ENCODE measurements around the gene TMEM190. TPM values are rescaled to one million over a fixed set of nuclear protein-coding genes. Genes with fewer than 3 reads are reported as not detected.

Gene TMEM190
- total and polyA plus RNA-seq, 12 donors: 0.55 to 63.0 (median 1.7) TPM; not detected in 6

DNA sequence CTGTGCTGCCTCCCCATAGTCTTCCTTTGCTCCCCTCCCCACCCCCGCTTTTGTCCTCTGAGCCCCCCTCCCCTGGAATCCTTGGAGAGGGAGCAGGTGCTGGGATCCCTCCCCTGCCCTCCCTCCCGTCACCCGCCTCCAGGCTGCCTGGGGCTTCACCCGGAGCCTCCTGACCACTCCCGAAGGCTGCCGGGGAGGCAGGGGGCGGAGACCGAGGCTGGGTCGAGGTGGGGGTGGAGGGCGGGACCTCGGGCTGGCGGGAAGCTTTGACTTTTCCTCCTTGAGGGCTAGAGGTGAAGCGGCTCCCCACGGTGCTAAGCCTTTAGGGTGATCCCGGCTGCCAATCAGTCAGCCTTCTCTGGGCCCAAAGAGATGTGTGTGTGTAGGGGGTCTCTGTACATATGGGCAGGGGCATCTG lies 35.4 kb upstream of the TMEM190 start:
- DNase-seq: peak; percentile 70 to 86 (median 81)
- Histone ChIP-seq H3K27ac (no peak overlapping the region), H3K27me3 (no peaks in the 10 kb centered on the region), H3K9me3 (replicated peaks in 1 of 3) (no peaks in the 10 kb centered on the region), H3K36me3 (replicated peaks in 1 of 2) (peaks cover 0 to 21% of the 10 kb centered on the region in 2 donors), H3K4me3 (peak overlapping the region in 2 of 4 donors; percentile 66 to 70), H3K4me1 (replicated peaks in 1 of 2) (peaks cover 14 to 15% of the 10 kb centered on the region in 2 donors)
- TF ChIP-seq, protein P1, sequence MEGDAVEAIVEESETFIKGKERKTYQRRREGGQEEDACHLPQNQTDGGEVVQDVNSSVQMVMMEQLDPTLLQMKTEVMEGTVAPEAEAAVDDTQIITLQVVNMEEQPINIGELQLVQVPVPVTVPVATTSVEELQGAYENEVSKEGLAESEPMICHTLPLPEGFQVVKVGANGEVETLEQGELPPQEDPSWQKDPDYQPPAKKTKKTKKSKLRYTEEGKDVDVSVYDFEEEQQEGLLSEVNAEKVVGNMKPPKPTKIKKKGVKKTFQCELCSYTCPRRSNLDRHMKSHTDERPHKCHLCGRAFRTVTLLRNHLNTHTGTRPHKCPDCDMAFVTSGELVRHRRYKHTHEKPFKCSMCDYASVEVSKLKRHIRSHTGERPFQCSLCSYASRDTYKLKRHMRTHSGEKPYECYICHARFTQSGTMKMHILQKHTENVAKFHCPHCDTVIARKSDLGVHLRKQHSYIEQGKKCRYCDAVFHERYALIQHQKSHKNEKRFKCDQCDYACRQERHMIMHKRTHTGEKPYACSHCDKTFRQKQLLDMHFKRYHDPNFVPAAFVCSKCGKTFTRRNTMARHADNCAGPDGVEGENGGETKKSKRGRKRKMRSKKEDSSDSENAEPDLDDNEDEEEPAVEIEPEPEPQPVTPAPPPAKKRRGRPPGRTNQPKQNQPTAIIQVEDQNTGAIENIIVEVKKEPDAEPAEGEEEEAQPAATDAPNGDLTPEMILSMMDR (IDR thresholded peaks at IDR 0.05): no peak
- TF ChIP-seq POLR2A (IDR thresholded peaks at IDR 0.05): no peak
- 0 to 5% (median 2%) methylated on average over 3 to 15 of the region's 15 CpGs for WGBS, 4 donors
- intact Hi-C loops (cut with DNase I): no loop called here

DNA sequence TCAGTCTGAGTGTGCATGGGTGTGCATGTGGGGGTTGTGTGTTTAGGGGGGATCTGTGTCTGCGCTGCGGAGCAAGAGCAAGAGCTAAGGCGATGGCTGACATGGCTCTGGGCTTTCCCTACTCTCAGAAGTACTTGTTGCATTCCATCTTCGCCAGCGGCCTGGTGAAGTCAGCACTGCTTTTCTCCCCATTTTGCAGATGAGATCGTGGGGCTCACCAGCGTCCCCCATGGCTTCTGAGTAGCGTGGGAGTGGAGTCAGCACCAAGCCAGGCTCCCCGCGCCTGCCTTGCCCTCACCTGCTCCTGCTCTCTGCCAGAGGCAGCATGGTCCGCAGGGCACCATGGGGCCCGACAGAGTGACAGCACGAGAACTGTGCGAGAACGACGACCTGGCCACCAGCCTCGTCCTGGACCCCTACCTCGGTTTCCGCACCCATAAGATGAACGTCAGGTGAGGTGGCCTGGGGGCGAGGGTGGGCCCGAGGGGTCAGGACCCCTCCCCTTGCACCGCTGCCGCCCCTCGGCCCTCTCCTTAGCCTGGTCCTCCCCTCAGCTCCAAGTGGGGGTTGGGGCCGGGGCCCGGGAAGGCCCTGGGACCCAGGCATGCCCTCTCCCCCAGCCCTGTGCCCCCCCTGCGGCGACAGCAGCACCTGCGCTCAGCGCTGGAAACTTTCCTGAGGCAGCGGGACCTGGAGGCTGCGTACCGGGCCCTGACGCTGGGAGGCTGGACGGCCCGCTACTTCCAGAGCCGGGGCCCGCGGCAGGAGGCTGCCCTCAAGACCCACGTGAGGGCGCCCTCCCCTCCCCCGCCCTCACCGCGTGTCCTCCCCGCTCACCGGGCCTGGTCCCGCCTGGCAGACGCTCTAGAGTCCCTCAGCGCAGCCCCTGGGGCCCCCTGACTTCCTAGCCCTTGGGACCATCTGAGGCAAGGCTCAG lies 34.8 kb upstream of the TMEM190 start:
- intact Hi-C loops (cut with DNase I): no loop called here
- TF ChIP-seq, protein P1 (IDR thresholded peaks at IDR 0.05): no peak
- TF ChIP-seq POLR2A (IDR thresholded peaks at IDR 0.05): no peak

GRCh38 chr19:55344444-55344843 lies 32.2 kb upstream of the TMEM190 start:
- no peak overlapping the region for H3K4me3 ChIP-seq
- DNase-seq: no peak
- peaks cover 14 to 15% of the 10 kb centered on the region in 2 donors for H3K4me1 ChIP-seq (replicated peaks in 1 of 2)
- no peaks in the 10 kb centered on the region for H3K27me3 ChIP-seq
- intact Hi-C loops (cut with DNase I): no loop called here
- no peak overlapping the region for H3K27ac ChIP-seq
- no peak for TF ChIP-seq POLR2A (IDR thresholded peaks at IDR 0.05)
- TF ChIP-seq, protein P1 (IDR thresholded peaks at IDR 0.05): no peak
- peaks cover 0 to 21% of the 10 kb centered on the region in 2 donors for H3K36me3 ChIP-seq (replicated peaks in 1 of 2)
- WGBS, 4 donors: 83 to 89% (median 87%) methylated on average over 8 to 9 of the region's 9 CpGs
- no peaks in the 10 kb centered on the region for H3K9me3 ChIP-seq (replicated peaks in 1 of 3)

More for the DNA sequence above, 34.8 kb upstream of the TMEM190 start:
- Histone ChIP-seq H3K27me3 (no peaks in the 10 kb centered on the region), H3K4me3 (peak overlapping the region in 1 of 4 donors; percentile 66), H3K27ac (no peak overlapping the region), H3K4me1 (replicated peaks in 1 of 2) (peaks cover 14 to 15% of the 10 kb centered on the region in 2 donors), H3K9me3 (replicated peaks in 1 of 3) (no peaks in the 10 kb centered on the region), H3K36me3 (replicated peaks in 1 of 2) (peaks cover 0 to 21% of the 10 kb centered on the region in 2 donors)
- 77 to 93% (median 87%) methylated on average over 16 to 50 of the region's 50 CpGs for WGBS, 4 donors
- DNase-seq: no peak

GRCh38 chr19:55345101-55345817 lies 31.4 kb upstream of the TMEM190 start:
- Histone ChIP-seq H3K4me1 (replicated peaks in 1 of 2) (peaks cover 11 to 14% of the 10 kb centered on the region in 2 donors), H3K9me3 (replicated peaks in 1 of 3) (no peaks in the 10 kb centered on the region), H3K4me3 (no peak overlapping the region), H3K27me3 (no peaks in the 10 kb centered on the region), H3K27ac (no peak overlapping the region), H3K36me3 (replicated peaks in 1 of 2) (peaks cover 0 to 21% of the 10 kb centered on the region in 2 donors)
- TF ChIP-seq, protein P1 (IDR thresholded peaks at IDR 0.05): no peak
- no peak for TF ChIP-seq POLR2A (IDR thresholded peaks at IDR 0.05)
- intact Hi-C loops (cut with DNase I): no loop called here
- WGBS, 4 donors: 85 to 89% (median 87%) methylated on average over 15 to 22 of the region's 22 CpGs
- no peak for DNase-seq
